ENCODE measurements around the gene KPTN.

The KPTN gene

DNA sequence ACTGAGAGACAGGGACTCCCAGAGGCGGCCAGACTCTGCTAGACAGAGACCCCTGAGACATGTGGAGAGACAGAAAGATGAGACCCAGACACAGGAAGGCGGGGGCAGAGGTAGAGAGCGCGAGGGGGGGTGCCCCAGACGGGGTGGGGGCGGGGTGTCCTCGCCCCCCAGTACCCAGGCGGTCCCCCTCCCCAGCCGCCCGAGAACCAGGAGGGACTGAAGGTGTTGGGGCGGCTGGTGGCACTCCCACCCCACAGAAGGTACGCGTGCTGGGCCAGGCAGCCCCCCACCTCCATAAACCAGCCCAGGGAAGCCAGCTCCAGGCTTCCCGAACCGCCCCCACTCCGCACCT, 12.7 kb downstream of the KPTN start:
- no peaks in the 10 kb centered on the region for H3K36me3 ChIP-seq (ENCODE audit: control insufficient read depth, low read length)
- no peak overlapping the region for H3K27ac ChIP-seq (ENCODE audit: low read depth, low read length)
- H3K9me3 ChIP-seq (ENCODE audit: control insufficient read depth, insufficient read depth, low read length): no peaks in the 10 kb centered on the region
- H3K79me2 ChIP-seq (ENCODE audit: control insufficient read depth, low read length): no peaks in the 10 kb centered on the region
- no peaks in the 10 kb centered on the region for H3F3A ChIP-seq (ENCODE audit: control insufficient read depth, insufficient read depth)
- H3K4me1 ChIP-seq (ENCODE audit: control insufficient read depth, low read length): 0 out of 2 replicates have a peak, but pooled peaks cover 3% of the 10 kb centered on the region
- no peak for TF ChIP-seq EZH2phosphoT487 (IDR thresholded peaks at IDR 0.05; ENCODE audit: borderline replicate concordance, low read length)
- TF ChIP-seq, protein P1, sequence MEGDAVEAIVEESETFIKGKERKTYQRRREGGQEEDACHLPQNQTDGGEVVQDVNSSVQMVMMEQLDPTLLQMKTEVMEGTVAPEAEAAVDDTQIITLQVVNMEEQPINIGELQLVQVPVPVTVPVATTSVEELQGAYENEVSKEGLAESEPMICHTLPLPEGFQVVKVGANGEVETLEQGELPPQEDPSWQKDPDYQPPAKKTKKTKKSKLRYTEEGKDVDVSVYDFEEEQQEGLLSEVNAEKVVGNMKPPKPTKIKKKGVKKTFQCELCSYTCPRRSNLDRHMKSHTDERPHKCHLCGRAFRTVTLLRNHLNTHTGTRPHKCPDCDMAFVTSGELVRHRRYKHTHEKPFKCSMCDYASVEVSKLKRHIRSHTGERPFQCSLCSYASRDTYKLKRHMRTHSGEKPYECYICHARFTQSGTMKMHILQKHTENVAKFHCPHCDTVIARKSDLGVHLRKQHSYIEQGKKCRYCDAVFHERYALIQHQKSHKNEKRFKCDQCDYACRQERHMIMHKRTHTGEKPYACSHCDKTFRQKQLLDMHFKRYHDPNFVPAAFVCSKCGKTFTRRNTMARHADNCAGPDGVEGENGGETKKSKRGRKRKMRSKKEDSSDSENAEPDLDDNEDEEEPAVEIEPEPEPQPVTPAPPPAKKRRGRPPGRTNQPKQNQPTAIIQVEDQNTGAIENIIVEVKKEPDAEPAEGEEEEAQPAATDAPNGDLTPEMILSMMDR (IDR thresholded peaks at IDR 0.05; ENCODE audit: low read depth, low read length, poor library complexity, severe bottlenecking): no peak
- H3K4me3 ChIP-seq (ENCODE audit: low read length): no peak overlapping the region
- peak overlapping the region; percentile 17; the same call in 1 of the 2 replicates for H3K4me2 ChIP-seq (ENCODE audit: low read length)
- H3K9me2 ChIP-seq (replicated peaks; ENCODE audit: control insufficient read depth, low read length): no peaks in the 10 kb centered on the region
- H3K27me3 ChIP-seq (ENCODE audit: control insufficient read depth, low read length): peaks cover 34% of the 10 kb centered on the region
- H4K20me1 ChIP-seq (ENCODE audit: control insufficient read depth, insufficient read depth, low read depth, low read length): no peaks in the 10 kb centered on the region

DNA sequence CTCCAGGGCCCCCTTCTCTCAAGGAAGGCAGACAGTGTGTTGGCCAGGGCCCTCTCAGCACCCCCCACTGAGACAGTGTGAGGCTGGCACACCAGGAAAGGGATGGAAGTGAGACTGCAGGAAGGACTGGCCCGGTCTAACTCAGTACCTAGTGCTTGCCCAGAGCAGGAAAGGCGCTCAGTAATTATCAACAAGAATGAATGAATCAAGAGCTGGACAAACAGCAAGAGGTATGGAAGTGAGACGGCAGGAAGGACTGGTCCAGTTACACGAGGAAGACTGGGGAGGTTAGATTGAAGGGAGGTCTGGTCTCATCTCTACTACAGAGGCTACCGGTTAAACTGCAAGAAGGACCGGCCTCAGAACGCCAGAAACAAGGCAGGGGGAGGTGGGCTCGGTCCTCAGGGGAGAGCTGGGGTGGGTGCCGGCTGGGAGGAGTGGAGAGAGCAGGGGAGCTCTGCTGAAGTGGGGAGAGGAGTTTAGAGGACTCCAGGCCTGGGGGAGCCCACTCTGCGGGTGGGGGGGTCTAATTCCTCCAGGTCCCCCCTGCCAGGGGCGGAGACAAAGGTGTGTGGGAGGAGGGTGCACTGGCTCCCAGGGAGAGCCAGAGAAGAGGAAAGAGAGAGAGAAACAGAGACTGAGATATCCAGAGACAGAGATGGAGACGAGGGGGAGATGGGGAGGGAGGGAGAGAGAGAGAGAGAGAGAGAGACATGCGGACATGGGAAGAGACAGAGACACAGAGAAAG, 13.4 kb downstream of the KPTN start:
- TF ChIP-seq, protein P1 (IDR thresholded peaks at IDR 0.05; ENCODE audit: low read depth, low read length, poor library complexity, severe bottlenecking): no peak
- no peak for TF ChIP-seq EZH2phosphoT487 (IDR thresholded peaks at IDR 0.05; ENCODE audit: borderline replicate concordance, low read length)
- Histone ChIP-seq H3F3A (ENCODE audit: control insufficient read depth, insufficient read depth) (no peaks in the 10 kb centered on the region), H3K27me3 (ENCODE audit: control insufficient read depth, low read length) (peaks cover 34% of the 10 kb centered on the region), H3K36me3 (ENCODE audit: control insufficient read depth, low read length) (no peaks in the 10 kb centered on the region), H3K27ac (ENCODE audit: low read depth, low read length) (no peak overlapping the region), H3K4me2 (ENCODE audit: low read length) (no peak overlapping the region), H3K79me2 (ENCODE audit: control insufficient read depth, low read length) (no peaks in the 10 kb centered on the region), H3K9me3 (ENCODE audit: control insufficient read depth, insufficient read depth, low read length) (no peaks in the 10 kb centered on the region), H3K4me1 (ENCODE audit: control insufficient read depth, low read length) (0 out of 2 replicates have a peak, but pooled peaks cover 3% of the 10 kb centered on the region), H4K20me1 (ENCODE audit: control insufficient read depth, insufficient read depth, low read depth, low read length) (no peaks in the 10 kb centered on the region), H3K4me3 (ENCODE audit: low read length) (no peak overlapping the region), H3K9me2 (replicated peaks; ENCODE audit: control insufficient read depth, low read length) (no peaks in the 10 kb centered on the region)

DNA sequence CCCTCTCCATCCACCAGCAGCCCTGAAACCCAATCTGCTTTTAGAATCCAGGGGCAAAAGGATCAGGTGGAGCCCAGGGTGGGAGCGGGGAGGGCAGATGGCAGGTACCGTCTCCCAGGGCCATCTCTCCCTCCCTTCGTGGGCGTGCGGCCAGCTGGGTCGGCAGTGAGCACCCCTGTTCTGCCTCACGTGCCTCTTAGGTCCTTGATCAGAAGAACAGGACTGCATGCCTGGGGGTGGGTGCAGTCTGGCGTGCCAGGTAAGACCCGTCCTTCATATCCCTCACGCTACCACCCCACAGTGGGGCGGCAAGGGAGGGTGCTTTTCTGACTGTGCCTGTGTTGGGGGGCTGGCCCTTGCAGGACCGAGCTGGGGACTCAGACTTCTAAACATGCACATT, 14.3 kb downstream of the KPTN start:
- Histone ChIP-seq H3K9me2 (replicated peaks; ENCODE audit: control insufficient read depth, low read length) (no peaks in the 10 kb centered on the region), H3K4me3 (ENCODE audit: low read length) (no peak overlapping the region), H3K27me3 (ENCODE audit: control insufficient read depth, low read length) (peaks cover 36% of the 10 kb centered on the region), H3K36me3 (ENCODE audit: control insufficient read depth, low read length) (no peaks in the 10 kb centered on the region), H3K79me2 (ENCODE audit: control insufficient read depth, low read length) (no peaks in the 10 kb centered on the region), H3K4me2 (ENCODE audit: low read length) (no peak overlapping the region), H3K27ac (ENCODE audit: low read depth, low read length) (no peak overlapping the region), H3K4me1 (ENCODE audit: control insufficient read depth, low read length) (peaks cover 8% of the 10 kb centered on the region), H3F3A (ENCODE audit: control insufficient read depth, insufficient read depth) (no peaks in the 10 kb centered on the region), H4K20me1 (ENCODE audit: control insufficient read depth, insufficient read depth, low read depth, low read length) (no peaks in the 10 kb centered on the region), H3K9me3 (ENCODE audit: control insufficient read depth, insufficient read depth, low read length) (no peaks in the 10 kb centered on the region)
- TF ChIP-seq, protein P1 (IDR thresholded peaks at IDR 0.05; ENCODE audit: low read depth, low read length, poor library complexity, severe bottlenecking): no peak
- no peak for TF ChIP-seq EZH2phosphoT487 (IDR thresholded peaks at IDR 0.05; ENCODE audit: borderline replicate concordance, low read length)

Data from DOHH2 (cell line).